Fibroblast of pulmonary artery (primary cell): ENCODE measurements around the gene CDADC1.
A peak's percentile ranks its signal among the peaks of the same experiment; 100 is the strongest.

Source experiments
- DNase-seq: peaks from one replicate; pipeline ENCODE4 v3.0.0-alpha.2; 2010; ENCODE audit warnings: low read depth
- H3K4me3 ChIP-seq: replicated peaks from 2 replicates; pipeline ENCODE4 v1.5.1; 2011; ENCODE audit warnings: low read depth, mild to moderate bottlenecking, control low read depth, low read length, moderate library complexity
- CTCF ChIP-seq: IDR thresholded peaks from 2 replicates; pipeline ENCODE4 v1.5.1; 2011; ENCODE audit warnings: mild to moderate bottlenecking, control low read depth, low read length, inconsistent platforms; ENCODE audit errors: missing control alignments

CDADC1 gene

GRCh38 chr13:49220036-49220855 lies 27.5 kb upstream of the CDADC1 start, which contains the start of gene MLNR:
Gene MLNR (plus strand): TSS chr13:49220338. CDS start chr13:49220338, 0 bp downstream.
- TF ChIP-seq CTCF, result no peak
- H3K4me3 ChIP-seq, result peak within 1 kb of the TSS; percentile 22
- DNase-seq, result no peak

GRCh38 chr13:49220856-49221589 lies 26.7 kb upstream of the CDADC1 start:
- TF ChIP-seq CTCF, result no peak
- DNase-seq, result no peak
- no peak overlapping the region for H3K4me3 ChIP-seq

GRCh38 chr13:49221590-49221965 lies 26.1 kb upstream of the CDADC1 start:
- DNase-seq, result no peak
- TF ChIP-seq CTCF, result no peak
- H3K4me3 ChIP-seq, result no peak overlapping the region

GRCh38 chr13:49225223-49226042 lies 22.3 kb upstream of the CDADC1 start:
- no peak overlapping the region for H3K4me3 ChIP-seq
- DNase-seq, result peak; percentile 52
- no peak for TF ChIP-seq CTCF

- no peak overlapping the region for H3K4me3 ChIP-seq
- TF ChIP-seq CTCF, result no peak
- no peak for DNase-seq
Observed at GRCh38 chr13:49226613-49227012, 21.1 kb upstream of the CDADC1 start.

GRCh38 chr13:49234741-49235140 lies 13.0 kb upstream of the CDADC1 start:
- TF ChIP-seq CTCF, result no peak
- no peak for DNase-seq

More at GRCh38 chr13:49234741-49235140, 13.0 kb upstream of the CDADC1 start:
- no peak overlapping the region for H3K4me3 ChIP-seq
